ENCODE data around the gene FOXP2. TPM values are rescaled to one million over a fixed set of nuclear protein-coding genes. Genes with fewer than 3 reads are reported as not detected.
A peak's percentile ranks its signal among the peaks of the same experiment; 100 is the strongest.

The FOXP2 gene
- total RNA-seq, 4 donors from 2014 or later = 42.3 to 83.7 (median 50.7) TPM

DNA sequence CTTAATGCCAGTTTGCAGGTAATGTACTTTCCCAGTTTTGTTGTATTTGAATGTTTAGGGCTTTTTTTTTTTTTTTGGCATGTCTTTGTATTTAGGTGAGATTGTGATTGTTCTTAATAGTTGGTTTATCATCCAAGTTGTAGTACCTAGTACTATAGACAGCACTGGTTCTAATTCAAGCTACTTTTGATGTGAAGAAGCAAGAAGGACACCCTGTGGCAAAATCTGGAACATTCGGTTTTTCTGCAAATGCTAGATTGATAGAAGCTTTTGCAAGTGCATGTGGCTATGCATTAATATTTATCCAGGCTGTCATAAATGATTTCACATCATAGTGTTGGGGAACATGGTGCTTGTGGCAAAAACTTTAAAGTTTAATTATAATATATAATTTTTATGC lies 248.9 kb downstream of the FOXP2 start:
- peaks cover 0 to 6% of the 10 kb centered on the region in 2 donors for H3K36me3 ChIP-seq
- ATAC-seq = no peak
- H3K27me3 ChIP-seq = no peaks in the 10 kb centered on the region
- H3K4me1 ChIP-seq = peaks cover 0 to 54% (median 6%) of the 10 kb centered on the region in 3 donors
- H3K27ac ChIP-seq = no peak overlapping the region
- no peaks in the 10 kb centered on the region for H3K9me3 ChIP-seq
- TF ChIP-seq EP300 (IDR thresholded peaks at IDR 0.05) (no peak), POLR2A (IDR thresholded peaks at IDR 0.05) (no peak), CTCF (IDR thresholded peaks at IDR 0.05) (peak in 3 of 4 experiments; percentile 27 to 57 (median 55))
- WGBS, 2 donors (ENCODE audit: low coverage in 1 of 2) = 50 to 57% methylated on average over 1 of the region's 1 CpG
- H3K4me3 ChIP-seq = no peak overlapping the region

GRCh38 chr7:114670676-114671075 lies 256.1 kb downstream of the FOXP2 start:
- TF ChIP-seq POLR2A (IDR thresholded peaks at IDR 0.05) = no peak
- no peak for TF ChIP-seq POLR2AphosphoS5 (IDR thresholded peaks at IDR 0.05)
- no peak for TF ChIP-seq CTCF (IDR thresholded peaks at IDR 0.05)
- TF ChIP-seq EP300 (IDR thresholded peaks at IDR 0.05) = no peak
- H3K36me3 ChIP-seq = peaks cover 0 to 11% of the 10 kb centered on the region in 2 donors
- no peak overlapping the region for H3K27ac ChIP-seq
- no peak for ATAC-seq
- H3K27me3 ChIP-seq = no peaks in the 10 kb centered on the region
- H3K4me3 ChIP-seq = no peak overlapping the region
- H3K9me3 ChIP-seq = no peaks in the 10 kb centered on the region
- no peaks in the 10 kb centered on the region for H3K4me1 ChIP-seq

DNA sequence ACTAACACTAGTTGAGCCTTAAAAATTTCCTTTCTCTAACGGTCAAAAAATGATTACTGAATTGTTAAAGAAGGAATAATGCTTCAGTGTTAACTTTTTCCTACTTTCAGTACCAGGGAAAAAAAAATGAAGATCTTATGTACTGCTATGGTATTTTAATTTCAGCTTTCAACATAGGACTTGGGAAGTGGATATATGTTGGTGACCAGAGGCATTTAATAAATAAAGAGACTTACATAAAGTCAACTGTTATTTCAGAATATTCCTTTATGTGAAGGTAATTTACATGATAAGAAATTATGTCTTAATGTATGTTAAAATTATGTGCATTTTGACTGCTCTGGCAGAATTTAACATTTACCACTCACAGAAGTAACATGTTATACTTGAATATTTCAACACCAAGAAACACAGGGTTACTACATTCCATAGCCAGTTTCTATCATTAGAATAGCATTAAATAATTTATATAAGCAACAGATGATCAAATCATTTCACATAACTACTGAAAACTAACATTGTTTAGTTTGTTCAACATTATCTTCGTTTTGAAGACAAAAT lies 257.0 kb downstream of the FOXP2 start:
- 69 to 81% methylated on average over 2 of the region's 2 CpGs for WGBS, 2 donors (ENCODE audit: low coverage in 1 of 2)
- ATAC-seq = no peak
- no peak overlapping the region for H3K4me3 ChIP-seq
- no peaks in the 10 kb centered on the region for H3K27me3 ChIP-seq
- TF ChIP-seq POLR2AphosphoS5 (IDR thresholded peaks at IDR 0.05) (no peak), CTCF (IDR thresholded peaks at IDR 0.05) (no peak), POLR2A (IDR thresholded peaks at IDR 0.05) (no peak), EP300 (IDR thresholded peaks at IDR 0.05) (no peak)
- no peaks in the 10 kb centered on the region for H3K4me1 ChIP-seq
- H3K9me3 ChIP-seq = no peaks in the 10 kb centered on the region
- no peak overlapping the region for H3K27ac ChIP-seq
- peaks cover 0 to 11% of the 10 kb centered on the region in 2 donors for H3K36me3 ChIP-seq

DNA sequence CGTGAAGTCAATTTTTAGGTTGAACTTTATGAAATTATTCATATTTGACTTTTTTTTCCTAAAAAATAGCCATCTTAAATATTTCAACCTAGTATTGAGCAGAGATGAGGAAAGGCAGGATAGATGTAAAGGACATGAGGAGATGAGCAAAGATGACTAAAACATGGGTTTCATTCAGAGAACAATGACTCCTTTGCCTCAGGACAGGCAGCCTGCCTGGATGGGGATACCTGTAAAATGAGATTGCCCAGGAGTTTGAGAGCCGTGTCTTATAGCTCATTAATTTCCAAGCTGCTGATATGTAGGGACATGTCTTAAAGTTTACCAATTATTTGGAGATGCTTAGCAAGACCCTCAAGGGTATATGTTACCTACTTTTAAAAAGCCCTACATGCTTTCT lies 263.5 kb downstream of the FOXP2 start:
- Histone ChIP-seq H3K4me1 (no peaks in the 10 kb centered on the region), H3K9me3 (no peaks in the 10 kb centered on the region), H3K36me3 (no peaks in the 10 kb centered on the region), H3K27me3 (no peaks in the 10 kb centered on the region), H3K4me3 (no peak overlapping the region), H3K27ac (no peak overlapping the region)
- 80 to 98% methylated on average over 2 of the region's 2 CpGs for WGBS, 2 donors (ENCODE audit: low coverage in 1 of 2)
- ATAC-seq = no peak
- TF ChIP-seq POLR2A (IDR thresholded peaks at IDR 0.05) = no peak
- no peak for TF ChIP-seq EP300 (IDR thresholded peaks at IDR 0.05)
- TF ChIP-seq POLR2AphosphoS5 (IDR thresholded peaks at IDR 0.05) = no peak
- TF ChIP-seq CTCF (IDR thresholded peaks at IDR 0.05) = no peak

DNA sequence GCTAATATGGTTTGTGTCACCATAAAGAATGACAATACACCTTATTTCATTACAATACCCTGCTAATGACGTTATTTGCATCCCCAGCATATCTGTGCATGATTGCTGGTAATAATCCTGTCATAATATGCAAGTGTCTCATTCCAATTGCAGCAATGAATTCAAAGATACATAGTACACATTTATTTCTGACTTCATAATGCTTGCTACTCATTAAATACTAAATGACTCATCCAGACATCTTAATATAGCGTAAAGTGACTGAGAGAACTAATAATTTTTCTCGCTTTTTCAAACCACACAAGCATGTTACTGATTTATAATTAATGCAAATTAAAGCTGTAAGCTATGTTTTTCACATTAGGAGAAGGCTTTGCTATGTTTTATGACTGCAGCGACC lies 272.6 kb downstream of the FOXP2 start:
- ATAC-seq = no peak
- WGBS, 2 donors (ENCODE audit: low coverage in 1 of 2) = 79 to 90% methylated on average over 4 of the region's 4 CpGs
- no peaks in the 10 kb centered on the region for H3K27me3 ChIP-seq
- H3K4me3 ChIP-seq = no peak overlapping the region
- peaks cover 0 to 18% of the 10 kb centered on the region in 2 donors for H3K36me3 ChIP-seq
- H3K4me1 ChIP-seq = no peaks in the 10 kb centered on the region
- no peaks in the 10 kb centered on the region for H3K9me3 ChIP-seq
- TF ChIP-seq EP300 (IDR thresholded peaks at IDR 0.05) (no peak), POLR2AphosphoS5 (IDR thresholded peaks at IDR 0.05) (no peak), POLR2A (IDR thresholded peaks at IDR 0.05) (no peak), CTCF (IDR thresholded peaks at IDR 0.05) (no peak)
- H3K27ac ChIP-seq = no peak overlapping the region

All from gastroesophageal sphincter (tissue), 4 donors.